ENCODE results near the gene STUM.

DNA sequence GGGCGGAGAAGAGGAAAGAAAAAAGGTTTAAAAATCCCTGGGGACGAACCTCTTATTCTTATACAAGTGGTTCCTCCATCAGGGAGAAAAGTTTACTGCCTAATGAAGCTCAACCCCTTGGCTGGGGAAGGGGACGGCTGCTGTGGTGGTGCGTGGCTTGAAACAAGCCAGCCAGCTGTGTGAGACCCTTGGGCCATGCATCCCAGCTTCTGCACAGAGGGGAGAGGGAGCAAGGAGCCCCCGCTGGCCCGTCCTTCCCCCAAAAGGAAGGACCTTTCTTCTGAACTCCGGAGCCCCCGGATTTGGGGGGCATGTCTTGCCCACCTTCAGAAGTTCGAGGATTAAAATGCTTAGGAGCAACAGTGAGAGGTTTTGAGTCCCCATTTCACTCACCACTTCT is 67.3 kb downstream of the STUM start:
- TF ChIP-seq, protein P1, sequence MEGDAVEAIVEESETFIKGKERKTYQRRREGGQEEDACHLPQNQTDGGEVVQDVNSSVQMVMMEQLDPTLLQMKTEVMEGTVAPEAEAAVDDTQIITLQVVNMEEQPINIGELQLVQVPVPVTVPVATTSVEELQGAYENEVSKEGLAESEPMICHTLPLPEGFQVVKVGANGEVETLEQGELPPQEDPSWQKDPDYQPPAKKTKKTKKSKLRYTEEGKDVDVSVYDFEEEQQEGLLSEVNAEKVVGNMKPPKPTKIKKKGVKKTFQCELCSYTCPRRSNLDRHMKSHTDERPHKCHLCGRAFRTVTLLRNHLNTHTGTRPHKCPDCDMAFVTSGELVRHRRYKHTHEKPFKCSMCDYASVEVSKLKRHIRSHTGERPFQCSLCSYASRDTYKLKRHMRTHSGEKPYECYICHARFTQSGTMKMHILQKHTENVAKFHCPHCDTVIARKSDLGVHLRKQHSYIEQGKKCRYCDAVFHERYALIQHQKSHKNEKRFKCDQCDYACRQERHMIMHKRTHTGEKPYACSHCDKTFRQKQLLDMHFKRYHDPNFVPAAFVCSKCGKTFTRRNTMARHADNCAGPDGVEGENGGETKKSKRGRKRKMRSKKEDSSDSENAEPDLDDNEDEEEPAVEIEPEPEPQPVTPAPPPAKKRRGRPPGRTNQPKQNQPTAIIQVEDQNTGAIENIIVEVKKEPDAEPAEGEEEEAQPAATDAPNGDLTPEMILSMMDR (conservative IDR thresholded peaks at IDR 0.05; ENCODE audit: low read depth in 2 of 2) = no peak
- no peak for TF ChIP-seq EZH2phosphoT487 (IDR thresholded peaks at IDR 0.05; ENCODE audit: unreplicated experiment)
- TF ChIP-seq EZH2 (IDR thresholded peaks at IDR 0.05; ENCODE audit: low read depth, unreplicated experiment) = no peak
- no peak for TF ChIP-seq JUNB (IDR thresholded peaks at IDR 0.05; ENCODE audit: unreplicated experiment)
